Measurements from ENCODE around the gene FNBP1.

- no peak for TF ChIP-seq CTCF (conservative IDR thresholded peaks at IDR 0.05)
- no peak for TF ChIP-seq EZH2 (IDR thresholded peaks at IDR 0.05; ENCODE audit: low read depth)
Measured at GRCh38 chr9:129989362-129989708, 53.7 kb downstream of the FNBP1 start.

Data from PC-9 (cell line).